B cell (primary cell): ENCODE measurements around the gene ONECUT3.

ENCODE experiments used
- CTCF ChIP-seq: fragments of 200-600 bp; IDR thresholded peaks from one replicate; pipeline ENCODE4 v1.8.0; 2022; ENCODE audit warnings: antibody characterized with exemption, mild to moderate bottlenecking
- EZH2 ChIP-seq: IDR thresholded peaks from 2 replicates; pipeline ENCODE4 v1.6.1; 2012; ENCODE audit warnings: borderline replicate concordance, low read depth, mild to moderate bottlenecking, moderate library complexity, low read length; ENCODE audit not compliant: insufficient read depth, poor library complexity, severe bottlenecking

- TF ChIP-seq CTCF (no peak), EZH2 (no peak)
Measured at GRCh38 chr19:1768918-1769644, 15.8 kb downstream of the ONECUT3 start.
